ENCODE data around the gene TFEB.

The TFEB gene

DNA sequence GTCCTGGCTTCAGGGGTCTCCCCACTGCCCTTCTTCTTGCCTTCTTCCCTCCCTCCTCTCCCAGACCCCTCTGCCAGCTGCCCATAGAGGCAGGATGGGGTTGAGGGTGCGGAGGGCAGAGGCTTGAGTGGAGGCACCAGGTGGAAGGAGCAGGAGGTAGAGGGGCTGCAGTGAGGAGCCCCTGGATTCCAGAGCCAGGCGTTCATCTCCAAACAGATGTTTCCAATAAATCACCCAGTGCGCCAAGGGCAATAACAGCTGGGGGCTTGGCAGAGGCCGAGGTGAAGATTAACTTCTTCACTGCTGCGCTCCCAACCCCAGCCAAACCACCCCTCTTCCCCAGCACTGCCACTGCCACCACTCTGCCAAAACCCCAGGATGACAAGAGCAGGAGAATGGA lies 86.5 kb downstream of the TFEB start:
- TF ChIP-seq CTCF (IDR thresholded peaks at IDR 0.05; ENCODE audit: control insufficient read depth, insufficient read depth, low read depth, low read length, missing control alignments): no peak
- H3K4me3 ChIP-seq (ENCODE audit: control insufficient read depth, low read depth, low read length): no peak overlapping the region
- DNase-seq (ENCODE audit: low read depth): no peak

GRCh38 chr6:41648070-41648585 lies 87.3 kb downstream of the TFEB start:
- TF ChIP-seq CTCF (IDR thresholded peaks at IDR 0.05; ENCODE audit: control insufficient read depth, insufficient read depth, low read depth, low read length, missing control alignments): no peak
- H3K4me3 ChIP-seq (ENCODE audit: control insufficient read depth, low read depth, low read length): no peak overlapping the region
- no peak for DNase-seq (ENCODE audit: low read depth)

GRCh38 chr6:41647061-41647511 lies 88.3 kb downstream of the TFEB start:
- TF ChIP-seq CTCF (IDR thresholded peaks at IDR 0.05; ENCODE audit: control insufficient read depth, insufficient read depth, low read depth, low read length, missing control alignments): no peak
- no peak for DNase-seq (ENCODE audit: low read depth)
- H3K4me3 ChIP-seq (ENCODE audit: control insufficient read depth, low read depth, low read length): no peak overlapping the region

- DNase-seq (ENCODE audit: low read depth): no peak
- TF ChIP-seq CTCF (IDR thresholded peaks at IDR 0.05; ENCODE audit: control insufficient read depth, insufficient read depth, low read depth, low read length, missing control alignments): no peak
- H3K4me3 ChIP-seq (ENCODE audit: control insufficient read depth, low read depth, low read length): no peak overlapping the region
These were observed 89.2 kb downstream of the TFEB start for GRCh38 chr6:41646026-41646795.

DNA sequence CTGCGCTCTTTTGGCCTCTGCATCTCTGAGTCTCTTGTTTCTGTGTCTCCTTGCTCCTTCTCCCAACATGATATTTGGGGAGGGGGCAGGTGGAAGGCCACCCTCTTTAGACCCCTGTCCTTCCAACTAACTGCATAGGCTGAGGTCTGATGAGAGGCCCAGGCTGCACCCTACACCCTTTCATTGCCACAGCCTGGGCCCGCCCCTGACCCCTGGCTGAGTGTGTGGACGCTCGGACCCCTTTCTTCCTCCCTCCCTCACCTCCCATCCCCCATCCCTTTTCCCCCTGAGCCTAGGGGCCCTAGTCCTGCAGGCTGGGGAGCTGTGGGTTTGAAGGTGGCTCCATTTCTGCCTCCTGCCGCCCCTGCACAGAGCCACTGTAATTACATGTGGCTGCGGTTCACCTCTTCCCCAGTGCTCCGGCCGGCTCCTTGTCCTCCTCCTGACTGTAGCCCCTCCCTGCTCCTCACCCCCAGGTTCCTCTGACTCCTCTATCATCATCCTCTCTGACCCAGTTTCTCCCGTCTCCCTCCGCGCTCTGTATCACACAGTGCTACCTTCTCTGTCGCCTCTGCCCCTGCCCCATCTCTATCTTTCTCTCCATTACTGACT lies 90.3 kb downstream of the TFEB start:
- no peak for TF ChIP-seq CTCF (IDR thresholded peaks at IDR 0.05; ENCODE audit: control insufficient read depth, insufficient read depth, low read depth, low read length, missing control alignments)
- no peak overlapping the region for H3K4me3 ChIP-seq (ENCODE audit: control insufficient read depth, low read depth, low read length)
- no peak for DNase-seq (ENCODE audit: low read depth)

DNA sequence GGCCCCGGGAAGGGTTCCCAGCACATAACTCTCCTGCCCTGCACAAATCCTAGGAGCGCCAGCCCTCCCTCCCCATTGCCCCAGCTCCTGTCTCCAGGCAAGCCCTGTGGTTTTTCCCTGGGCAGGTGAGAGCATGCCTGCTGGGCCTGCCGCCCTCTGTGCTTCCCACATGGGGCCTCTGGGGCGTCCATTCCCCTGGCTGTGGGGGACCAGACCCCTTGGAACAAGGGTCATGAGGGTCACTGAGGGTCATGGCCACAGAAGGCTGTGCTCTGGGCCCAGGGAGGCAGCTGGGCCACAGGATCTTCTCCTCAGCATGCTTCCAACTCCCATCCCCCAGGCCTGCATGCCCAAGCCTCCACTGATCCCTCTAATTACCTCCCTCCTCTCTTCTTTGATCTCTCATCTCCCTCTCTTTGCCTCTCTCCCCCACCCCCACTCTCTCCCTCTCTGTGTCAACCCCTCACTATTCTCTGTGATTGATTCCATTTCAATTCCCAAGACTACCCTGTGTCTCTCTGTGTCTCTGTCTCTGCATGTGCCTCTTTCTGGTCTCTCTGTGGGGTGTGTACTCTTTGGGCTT lies 91.0 kb downstream of the TFEB start:
- no peak for DNase-seq (ENCODE audit: low read depth)
- TF ChIP-seq CTCF (IDR thresholded peaks at IDR 0.05; ENCODE audit: control insufficient read depth, insufficient read depth, low read depth, low read length, missing control alignments): no peak
- no peak overlapping the region for H3K4me3 ChIP-seq (ENCODE audit: control insufficient read depth, low read depth, low read length)

Measured in AG09309 (cell line).